AG08395 (cell line): ENCODE data around the gene GRAMD2A.
A peak's percentile ranks its signal among the peaks of the same experiment; 100 is the strongest.

Source experiments
- DNase-seq: peaks from one replicate; pipeline ENCODE4 v3.0.0; 2012; ENCODE audit warnings: mixed read lengths, low spot score

Gene GRAMD2A

DNA sequence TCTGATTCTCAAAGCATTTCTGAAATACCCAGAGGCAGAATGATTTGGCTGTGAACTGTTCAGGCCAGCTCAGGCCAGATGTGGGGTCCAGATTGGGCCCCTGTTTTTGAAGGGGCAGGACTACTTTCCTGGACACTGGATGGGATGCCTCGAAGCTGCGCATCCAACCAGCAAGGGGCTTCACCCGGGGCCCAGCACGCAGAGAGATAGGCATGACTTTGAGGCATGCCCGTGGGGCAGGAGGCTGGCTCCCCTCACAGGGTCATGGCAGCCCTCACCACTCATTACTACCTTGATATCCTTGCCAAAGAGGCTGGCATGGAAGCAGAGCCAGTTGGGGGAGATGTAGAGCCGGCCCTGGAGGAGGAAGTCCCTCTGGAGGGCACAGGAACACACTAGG is 30.1 kb downstream of the GRAMD2A start:
- DNase-seq: no peak

- no peak for DNase-seq
These were observed 30.7 kb downstream of the GRAMD2A start for GRCh38 chr15:72166716-72167417.

- no peak for DNase-seq
These were observed 33.9 kb downstream of the GRAMD2A start for GRCh38 chr15:72163719-72164118.

DNA sequence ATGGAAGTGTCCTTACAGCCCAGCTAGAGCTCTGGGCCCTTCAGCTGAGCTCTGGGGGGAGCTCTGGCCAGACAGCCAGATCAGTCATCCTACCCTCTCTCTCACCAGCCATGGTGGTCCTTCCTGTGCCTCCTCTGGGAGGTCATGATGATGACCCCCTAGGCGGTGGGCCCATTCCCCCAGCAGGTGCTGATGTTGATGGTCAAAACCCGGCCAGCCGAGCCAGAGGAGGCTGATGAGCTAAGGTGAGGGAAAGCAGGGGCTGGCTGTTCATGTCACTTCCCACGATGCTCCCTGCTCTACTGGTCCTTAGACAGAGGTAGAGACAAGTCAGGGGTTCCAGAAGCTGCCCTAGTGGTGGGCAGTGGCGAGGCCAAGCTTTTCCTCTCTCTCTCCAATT is 35.0 kb downstream of the GRAMD2A start:
- DNase-seq: no peak

DNA sequence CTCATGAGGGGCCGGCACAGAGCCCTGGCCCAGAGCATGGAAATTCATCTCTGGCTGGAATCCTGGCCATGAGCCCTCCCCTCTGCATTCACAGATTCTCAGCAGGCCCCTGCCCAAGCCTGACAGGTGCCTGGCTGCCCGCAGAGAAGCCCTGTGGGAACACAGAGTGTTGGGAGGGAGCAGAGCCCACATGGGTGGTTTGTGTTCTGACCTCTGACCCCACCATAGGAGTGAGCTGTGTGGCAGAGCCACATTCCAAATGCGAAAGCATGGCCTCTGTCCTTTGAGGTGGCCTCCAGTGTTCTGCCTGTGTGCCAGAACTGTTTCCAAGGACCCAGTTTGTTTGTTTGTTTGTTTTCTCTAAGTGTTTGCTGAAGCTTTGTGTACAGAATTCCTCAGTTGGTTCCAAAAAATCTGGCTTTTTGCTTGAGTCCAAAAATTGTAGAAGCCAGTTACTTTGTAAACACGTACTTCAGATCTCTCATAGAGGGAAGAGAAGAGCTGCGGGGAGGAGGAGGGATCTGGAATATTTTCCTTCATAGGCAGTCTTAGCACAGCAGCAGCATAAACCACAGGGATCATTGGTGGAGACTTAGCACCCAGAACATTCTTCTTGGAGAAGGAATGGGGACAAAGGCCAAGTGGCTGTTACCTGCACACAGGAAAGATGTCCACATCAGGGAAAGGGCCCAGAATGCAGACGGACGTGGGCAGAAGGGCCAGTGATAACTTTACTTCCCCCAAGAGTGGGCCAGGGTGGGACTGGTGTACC is 36.0 kb downstream of the GRAMD2A start:
- no peak for DNase-seq

GRCh38 chr15:72160696-72161245 is 36.8 kb downstream of the GRAMD2A start:
- DNase-seq: no peak

DNA sequence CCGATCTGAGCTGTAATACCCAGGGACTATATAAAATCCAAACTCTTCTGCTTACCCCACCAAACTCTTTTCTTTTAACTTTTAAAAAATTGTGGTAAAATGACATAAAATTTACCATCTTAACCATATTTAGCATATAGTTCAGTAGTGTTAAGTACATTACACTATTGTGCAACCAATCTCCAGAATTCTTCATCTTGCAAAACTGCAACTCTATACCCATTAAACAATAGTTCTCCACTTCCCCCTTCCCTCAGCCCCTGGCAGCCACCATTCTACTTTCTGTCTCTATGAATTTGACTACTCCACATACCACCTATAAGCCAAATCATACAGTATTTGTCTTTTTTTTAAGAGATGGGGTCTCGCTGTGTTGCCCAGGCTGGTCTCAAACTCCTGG is 40.7 kb downstream of the GRAMD2A start:
- DNase-seq: no peak

DNA sequence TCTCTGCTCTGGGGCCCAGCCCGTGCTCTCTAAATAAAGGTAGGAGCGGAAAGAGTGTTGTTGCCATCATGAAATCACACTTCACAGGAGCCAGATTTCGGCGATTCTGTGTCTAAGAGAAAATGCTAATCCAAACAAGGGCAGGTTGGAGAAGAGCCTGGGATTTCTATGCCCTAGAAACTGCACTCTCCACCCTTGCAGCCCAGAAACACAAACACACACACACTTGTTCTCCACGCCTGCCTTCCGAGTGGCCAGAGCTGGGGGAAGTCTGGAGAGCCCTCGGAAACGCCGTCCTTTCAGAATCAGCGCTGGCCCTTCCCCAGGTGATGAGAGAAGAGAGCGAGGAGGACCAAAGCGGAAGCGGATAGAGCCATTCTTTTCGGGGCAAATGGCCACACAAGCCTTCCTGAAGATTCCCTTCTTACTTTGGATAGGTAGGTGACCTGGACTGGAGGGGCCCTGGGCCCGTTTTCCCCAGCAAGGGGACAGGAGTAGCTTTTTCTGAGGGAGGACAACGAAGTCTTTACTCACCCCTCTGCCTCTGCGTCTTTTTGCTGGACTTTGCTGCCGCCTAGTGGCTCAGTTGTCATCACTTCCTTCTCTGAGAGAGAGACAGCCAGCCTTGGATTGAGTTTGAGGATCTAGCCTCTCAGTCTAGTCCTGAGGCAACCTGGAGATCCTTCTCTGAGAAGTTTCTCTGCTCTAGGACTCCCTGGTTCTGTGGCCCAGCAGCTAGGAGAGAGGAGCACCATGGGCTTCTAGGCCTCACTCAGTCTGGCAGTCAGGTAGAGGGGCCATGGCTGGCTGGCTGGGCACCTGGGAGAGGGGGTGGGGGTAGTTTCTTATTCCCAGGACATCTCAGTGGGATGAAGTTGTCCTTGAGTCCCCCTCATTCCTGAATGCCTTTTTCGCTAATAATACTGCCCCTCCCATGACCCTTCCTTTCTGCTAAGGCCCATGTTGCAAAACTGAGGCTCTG is 41.7 kb downstream of the GRAMD2A start:
- peak; percentile 85 for DNase-seq

- peak; percentile 21 for DNase-seq
These were observed 42.5 kb downstream of the GRAMD2A start for GRCh38 chr15:72155003-72155621.

GRCh38 chr15:72154316-72154715 is 43.3 kb downstream of the GRAMD2A start:
- no peak for DNase-seq

DNA sequence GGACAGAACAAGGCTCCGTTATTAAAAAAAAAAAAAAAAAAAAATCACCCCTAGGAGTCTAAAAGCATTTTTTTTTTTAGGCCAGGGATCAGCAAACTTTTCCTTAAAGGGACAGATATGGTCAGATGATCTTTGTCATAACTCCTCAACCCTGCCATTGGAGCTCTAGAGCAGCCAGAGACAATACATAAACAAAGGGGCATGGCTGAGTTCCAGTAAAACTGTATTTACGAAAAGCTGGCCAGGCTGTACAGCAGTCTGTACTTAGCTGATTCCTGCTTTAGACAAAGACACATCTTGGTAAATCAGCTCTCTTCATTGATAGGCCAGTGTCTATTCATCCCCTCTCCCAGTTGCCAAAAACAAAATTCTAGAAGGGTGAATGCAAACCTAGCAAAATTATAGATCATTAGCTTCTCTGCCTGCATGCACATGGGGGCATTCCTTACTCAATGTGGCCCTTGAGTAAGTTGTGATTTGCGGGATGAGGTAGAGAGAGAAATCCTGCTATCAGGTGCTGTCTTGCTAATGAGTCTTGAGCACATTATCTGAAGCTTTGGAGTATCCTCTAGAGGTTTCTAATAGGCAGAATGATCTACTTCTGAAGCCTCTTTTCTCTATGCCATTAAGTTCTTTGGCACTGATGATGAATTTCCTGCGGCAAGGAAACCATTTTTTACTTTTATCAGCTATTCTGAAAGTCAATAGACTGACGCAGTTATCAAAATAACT is 44.2 kb downstream of the GRAMD2A start:
- no peak for DNase-seq

- no peak for DNase-seq
These were observed 50.2 kb downstream of the GRAMD2A start for GRCh38 chr15:72147418-72147817.

DNA sequence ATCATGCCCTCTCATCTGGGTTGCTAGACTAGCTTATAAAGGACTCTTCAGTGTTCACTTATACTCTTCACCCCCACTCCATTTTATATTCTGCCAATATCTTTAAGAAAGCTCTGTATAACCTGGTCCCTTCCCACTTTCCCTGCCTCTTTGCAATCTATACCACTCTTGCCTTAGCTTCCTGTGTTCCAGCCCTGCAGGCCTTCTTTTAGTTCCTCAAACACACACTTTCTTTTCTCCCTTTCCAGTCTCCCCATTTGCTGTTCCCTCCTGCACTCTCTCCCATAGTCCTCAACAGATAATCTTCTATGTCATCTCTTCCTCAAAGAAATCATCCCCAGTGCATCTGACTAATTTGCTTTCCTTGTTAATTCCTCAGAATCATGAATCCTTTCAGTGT is 50.7 kb downstream of the GRAMD2A start:
- no peak for DNase-seq

DNA sequence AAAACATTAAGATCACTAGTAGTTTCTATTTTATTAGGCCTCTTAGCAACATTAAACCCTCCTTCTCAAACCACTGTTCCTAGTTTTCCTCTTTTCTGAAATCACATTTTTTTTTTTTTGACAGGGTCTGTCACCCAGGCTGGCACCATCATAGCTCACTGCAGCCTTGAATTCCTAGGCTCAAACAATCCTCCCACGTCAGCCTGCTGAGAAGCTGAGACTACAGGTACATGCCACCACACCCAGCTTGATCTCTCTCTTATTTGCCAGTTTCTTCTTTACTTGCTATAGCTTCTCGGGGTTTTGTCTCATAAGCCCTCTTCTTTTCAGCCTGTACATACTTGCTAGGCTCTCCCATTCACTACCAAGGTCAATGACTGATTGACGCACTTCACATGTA is 51.4 kb downstream of the GRAMD2A start:
- DNase-seq: no peak

- no peak for DNase-seq
These were observed 56.2 kb downstream of the GRAMD2A start for GRCh38 chr15:72141171-72142084.

- no peak for DNase-seq
These were observed 57.5 kb downstream of the GRAMD2A start for GRCh38 chr15:72140088-72140487.

DNA sequence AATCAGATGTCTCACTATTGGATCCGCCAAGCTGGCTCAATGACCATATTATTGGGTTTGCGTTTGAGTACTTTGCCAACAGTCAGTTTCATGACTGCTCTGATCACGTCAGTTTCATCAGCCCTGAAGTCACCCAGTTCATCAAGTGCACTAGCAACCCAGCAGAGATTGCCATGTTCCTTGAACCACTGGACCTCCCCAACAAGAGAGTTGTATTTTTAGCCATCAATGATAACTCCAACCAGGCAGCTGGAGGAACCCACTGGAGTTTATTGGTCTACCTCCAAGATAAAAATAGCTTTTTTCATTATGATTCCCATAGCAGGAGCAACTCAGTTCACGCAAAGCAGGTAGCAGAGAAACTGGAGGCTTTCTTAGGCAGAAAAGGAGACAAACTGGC is 57.9 kb downstream of the GRAMD2A start:
- DNase-seq: no peak

GRCh38 chr15:72136170-72137051 is 61.2 kb downstream of the GRAMD2A start:
- DNase-seq: no peak

- no peak for DNase-seq
These were observed 61.9 kb downstream of the GRAMD2A start for GRCh38 chr15:72135719-72136118.
